NCI-H2196 treated with DMSO at 0.1 percent for 48 hours (cell line): ENCODE measurements around the gene ODC1.

Experiments used
- DNase-seq: peaks from one replicate; lab custom pipeline; 2025; ENCODE audit not compliant: unreplicated experiment; lab: John Stamatoyannopoulos, UW

ODC1 gene

GRCh38 chr2:10402062-10402585 lies 46.0 kb downstream of the ODC1 start:
- no peak for DNase-seq

- no peak for DNase-seq
Observed at GRCh38 chr2:10400978-10401951, 46.9 kb downstream of the ODC1 start.

GRCh38 chr2:10400568-10400977 lies 47.6 kb downstream of the ODC1 start:
- no peak for DNase-seq

- no peak for DNase-seq
Observed at GRCh38 chr2:10400002-10400401, 48.1 kb downstream of the ODC1 start.

GRCh38 chr2:10399358-10399757 lies 48.8 kb downstream of the ODC1 start:
- no peak for DNase-seq

- DNase-seq, result no peak
Observed at GRCh38 chr2:10398496-10398895, 49.6 kb downstream of the ODC1 start.

- no peak for DNase-seq
Observed at GRCh38 chr2:10397878-10398277, 50.2 kb downstream of the ODC1 start.

- DNase-seq, result no peak
Observed at GRCh38 chr2:10397297-10397875, 50.7 kb downstream of the ODC1 start.

GRCh38 chr2:10396464-10396863 lies 51.7 kb downstream of the ODC1 start:
- DNase-seq, result no peak

GRCh38 chr2:10395893-10396292 lies 52.2 kb downstream of the ODC1 start:
- no peak for DNase-seq

GRCh38 chr2:10393640-10393982 lies 54.5 kb downstream of the ODC1 start:
- no peak for DNase-seq

GRCh38 chr2:10392951-10393639 lies 55.0 kb downstream of the ODC1 start:
- DNase-seq, result no peak

GRCh38 chr2:10392548-10392947 lies 55.6 kb downstream of the ODC1 start:
- no peak for DNase-seq

GRCh38 chr2:10392100-10392499 lies 56.0 kb downstream of the ODC1 start:
- no peak for DNase-seq

- no peak for DNase-seq
Observed at GRCh38 chr2:10390369-10390801, 57.7 kb downstream of the ODC1 start.
